Right lobe of liver (tissue), 6 donors: ENCODE results near the gene CFAP47. TPM values are rescaled to one million over a fixed set of nuclear protein-coding genes. Genes with fewer than 3 reads are reported as not detected.
"Not testable (repeated sequence)": the region's sequence is repeated elsewhere in the genome, so short reads cannot be mapped to it uniquely, and the experiment has no call there.

Source experiments
- ATAC-seq, 4 donors: fragments of 200-7000 bp; cut with Tn5 transposase; one replicate each; pipeline ENCODE4 v1.9.1; 2020; ENCODE audit warnings: mild to moderate bottlenecking in 4 of 4, moderate library complexity in 4 of 4
- DNase-seq, 3 donors: peaks; one replicate each; pipeline ENCODE4 v3.0.0-alpha.2; 2020
- H3K27ac ChIP-seq, 3 donors: fragments of 200-600 bp; one replicate each; pipeline ENCODE4 v1.8.0; 2022
- H3K27me3 ChIP-seq, 2 donors: fragments of 200-600 bp; one replicate each; pipeline ENCODE4 v1.8.0; 2022
- H3K36me3 ChIP-seq, 4 donors: fragments of 200-600 bp; sonication (generic) in 1 of 4; one replicate each; pipeline versions ENCODE4 v1.5.1 to v1.8.0; 2017 to 2022; ENCODE audit warnings: control low read depth in 1 of 4
- H3K4me1 ChIP-seq, 4 donors: fragments of 200-600 bp; sonication (generic) in 1 of 4; one replicate each; pipeline versions ENCODE4 v1.5.1 to v1.8.0; 2017 to 2022; ENCODE audit warnings: control low read depth in 1 of 4
- H3K4me3 ChIP-seq, 3 donors: fragments of 200-600 bp; one replicate each; pipeline ENCODE4 v1.8.0; 2022
- H3K9me3 ChIP-seq, 4 donors: fragments of 200-600 bp; sonication (generic) in 1 of 4; one replicate each; pipeline versions ENCODE4 v1.5.1 to v1.8.0; 2017 to 2022; ENCODE audit warnings: control low read depth in 1 of 4
- CTCF ChIP-seq, 4 donors: fragments of 200-600 bp in 3 of 4; fragments of 450-650 bp in 1 of 4; IDR thresholded peaks; one replicate each; pipeline versions ENCODE4 v1.5.1 to v1.8.0; 2016 to 2022; ENCODE audit warnings: antibody characterized with exemption in 4 of 4, mild to moderate bottlenecking in 2 of 4
- POLR2A ChIP-seq: fragments of 450-650 bp; IDR thresholded peaks from one replicate; pipeline ENCODE4 v1.6.1; 2017; ENCODE audit warnings: antibody characterized with exemption, mild to moderate bottlenecking
- WGBS: methylation state at CpG from one replicate; pipeline ENCODE4 v1.1.6; 2018; ENCODE audit warnings: low coverage, low lambda C conversion rate; ENCODE audit not compliant: insufficient coverage; ENCODE audit errors: missing lambda C conversion rate; 5-methylcytosine and 5-hydroxymethylcytosine counted together
- intact Hi-C, 2 donors: fragments of 100-400 bp; cut with DNase I; formaldehyde crosslinking; loops; one replicate each; pipeline versions ENCODE4 v1.11.2 to v1.14.1; 2022
- long read RNA-seq: library from polyadenylated mRNA; unstranded; transcript quantifications from one replicate; pipeline ENCODE4 v2.0.0, GENCODE V29; 2019
- total RNA-seq, 6 experiments: library from RNA; depleted of rRNA in 2 of 6; stranded (reverse); fragments of >200 nt in 2 of 6; fragmentation: NEBNext Ultra II Directional in 3 of 6; extraction: Animal tissue kit (Norgen Biotek cat#: 25700) in 3 of 6; gene quantifications; one replicate each; pipeline versions ENCODE4 v1.1.0 to v1.2.4, GENCODE V29; 2016 to 2023
- donor health status: DM: no; HTN: yes; CAD: no.
- donor health status: DM: no; HTN: no; CAD: no.
- donor health status: DM: no; HTN: no; CAD: no.
- donor health status: DM: no; HTN: yes; CAD: no.
- donor health status: DM: no; HTN: yes; CAD: no.

CFAP47 gene
- total RNA-seq: under 1 TPM in 3 of 6 experiments, not detected in 3; 0.09 to 0.24 (median 0.20) TPM
- long read RNA-seq: 0 reads

GRCh38 chrX:35919536-35920309 lies at the start of gene CFAP47:
Gene CFAP47, plus strand, starts transcription at chrX:35919734. Its CDS starts 66 bp downstream, at chrX:35919800.
- peak; percentile 45 to 67 (median 50) for ATAC-seq
- H3K9me3 ChIP-seq: no peaks in the 10 kb centered on the region
- H3K4me3 ChIP-seq: peak within 1 kb of the TSS in 1 of 3 donors; percentile 14
- TF ChIP-seq POLR2A (no peak), CTCF (IDR thresholded peaks at IDR 0.05) (no peak)
- DNase-seq: no peak
- H3K4me1 ChIP-seq: no peaks in the 10 kb centered on the region
- intact Hi-C loops: no loop called here
- H3K27ac ChIP-seq: no peak within 1 kb of the TSS
- WGBS: 14% methylated on average over 10 of the region's 38 CpGs
- H3K27me3 ChIP-seq: peaks cover 0 to 3% of the 10 kb centered on the region in 2 donors
- no peaks in the 10 kb centered on the region for H3K36me3 ChIP-seq

- 22% methylated on average over 2 of the region's 2 CpGs for WGBS
- H3K27me3 ChIP-seq: peaks cover 0 to 4% of the 10 kb centered on the region in 2 donors
- TF ChIP-seq CTCF (IDR thresholded peaks at IDR 0.05) (no peak), POLR2A (no peak)
- intact Hi-C loops: no loop called here
- H3K9me3 ChIP-seq: no peaks in the 10 kb centered on the region
- H3K36me3 ChIP-seq: no peaks in the 10 kb centered on the region
- DNase-seq: no peak
- no peaks in the 10 kb centered on the region for H3K4me1 ChIP-seq
- H3K4me3 ChIP-seq: no peak overlapping the region
- ATAC-seq: no peak
- H3K27ac ChIP-seq: no peak overlapping the region
Observed at GRCh38 chrX:35880601-35881000, 38.9 kb upstream of the CFAP47 start.

GRCh38 chrX:35886135-35886534 lies 33.4 kb upstream of the CFAP47 start:
- TF ChIP-seq CTCF (IDR thresholded peaks at IDR 0.05): no peak
- TF ChIP-seq POLR2A: no peak
- DNase-seq (no peak), ATAC-seq (no peak)
- intact Hi-C loops: no loop called here
- no peak overlapping the region for H3K27ac ChIP-seq
- no peaks in the 10 kb centered on the region for H3K9me3 ChIP-seq
- no peaks in the 10 kb centered on the region for H3K36me3 ChIP-seq
- no peaks in the 10 kb centered on the region for H3K4me1 ChIP-seq
- H3K27me3 ChIP-seq: peaks cover 0 to 4% of the 10 kb centered on the region in 2 donors
- H3K4me3 ChIP-seq: no peak overlapping the region

GRCh38 chrX:35890699-35891098 lies 28.8 kb upstream of the CFAP47 start:
- H3K27me3 ChIP-seq: no peaks in the 10 kb centered on the region
- H3K4me1 ChIP-seq: no peaks in the 10 kb centered on the region
- WGBS: 48% methylated on average over 9 of the region's 9 CpGs
- no peak overlapping the region for H3K27ac ChIP-seq
- no peaks in the 10 kb centered on the region for H3K36me3 ChIP-seq
- intact Hi-C loops: no loop called here
- no peaks in the 10 kb centered on the region for H3K9me3 ChIP-seq
- TF ChIP-seq POLR2A (no peak), CTCF (IDR thresholded peaks at IDR 0.05) (peak; percentile 44 to 65 (median 60))
- peak in 1 of 3 donors; percentile 43 for DNase-seq
- ATAC-seq: peak; percentile 76 to 91 (median 80)
- H3K4me3 ChIP-seq: no peak overlapping the region

- H3K4me1 ChIP-seq, DNase-seq, H3K27me3 ChIP-seq, H3K27ac ChIP-seq, intact Hi-C loops, H3K4me3 ChIP-seq, H3K9me3 ChIP-seq, H3K36me3 ChIP-seq, ATAC-seq: not testable (repeated sequence)
- no CpG with 5 or more reads among the region's 6 CpGs for WGBS
Observed at GRCh38 chrX:35986816-35987215, 67.3 kb downstream of the CFAP47 start.
